Sigmoid colon (tissue), 3 donors: Measurements from ENCODE around the gene LILRB4.

Source experiments
- CTCF ChIP-seq, 4 experiments: fragments of 450-650 bp in 3 of 4; fragments of 200-600 bp in 1 of 4; IDR thresholded peaks; one replicate each; pipeline ENCODE4 v1.5.1; 2016 to 2019; ENCODE audit warnings: antibody characterized with exemption in 4 of 4, mild to moderate bottlenecking in 3 of 4, moderate library complexity in 2 of 4
- POLR2A ChIP-seq, 2 donors: fragments of 450-650 bp; IDR thresholded peaks; one replicate each; pipeline ENCODE4 v1.6.1; 2016; ENCODE audit warnings: antibody characterized with exemption in 2 of 2, mild to moderate bottlenecking in 2 of 2, moderate library complexity in 2 of 2

- TF ChIP-seq POLR2A (IDR thresholded peaks at IDR 0.05) (no peak), CTCF (IDR thresholded peaks at IDR 0.05) (no peak)
These were observed 24.1 kb upstream of the LILRB4 start for GRCh38 chr19:54638683-54639082.
